Glomerular visceral epithelial cell (primary cell): Measurements from ENCODE around the gene SPR.

Experiments
- DNase-seq: peaks from one replicate; pipeline ENCODE4 v3.0.0-alpha.2; 2016; ENCODE audit errors: extremely low spot score

SPR gene

GRCh38 chr2:72931280-72931910, 44.2 kb downstream of the SPR start:
- peak; percentile 74 for DNase-seq

GRCh38 chr2:72932045-72932740, 45.0 kb downstream of the SPR start:
- peak; percentile 71 for DNase-seq

- no peak for DNase-seq
These were observed 45.6 kb downstream of the SPR start for GRCh38 chr2:72932805-72933204.

- no peak for DNase-seq
These were observed 46.0 kb downstream of the SPR start for GRCh38 chr2:72933207-72933606.

- DNase-seq, result no peak
These were observed 46.5 kb downstream of the SPR start for GRCh38 chr2:72933646-72934151.

GRCh38 chr2:72934683-72935610, 47.7 kb downstream of the SPR start:
- peak; percentile 18 for DNase-seq

GRCh38 chr2:72935611-72935957, 48.4 kb downstream of the SPR start:
- no peak for DNase-seq

GRCh38 chr2:72936660-72937355, 49.6 kb downstream of the SPR start:
- DNase-seq, result no peak

GRCh38 chr2:72937356-72937669, 50.1 kb downstream of the SPR start:
- DNase-seq, result no peak

GRCh38 chr2:72938455-72938854, 51.2 kb downstream of the SPR start:
- no peak for DNase-seq

- DNase-seq, result no peak
These were observed 53.2 kb downstream of the SPR start for GRCh38 chr2:72940361-72940760.

GRCh38 chr2:72940786-72941185, 53.6 kb downstream of the SPR start:
- peak; percentile 67 for DNase-seq
